Measurements from ENCODE around the gene JCAD. TPM values are rescaled to one million over a fixed set of nuclear protein-coding genes. Genes with fewer than 3 reads are reported as not detected.

Gene JCAD
- total RNA-seq, 2 experiments from 2014 or later = 0.16 to 0.58 TPM

GRCh38 chr10:30047924-30048531, 11.4 kb downstream of the JCAD start:
- Mint-ChIP-seq H3K9me3 (ENCODE audit: low read depth) (no peaks in the 10 kb centered on the region), H3K4me3 (peak overlapping the region; percentile 40), H3K27ac (peak overlapping the region; percentile 26), H3K27me3 (peaks cover 71% of the 10 kb centered on the region), H3K36me3 (peaks cover 3% of the 10 kb centered on the region), H3K4me1 (peaks cover 29% of the 10 kb centered on the region)
- peak; percentile 66 for ATAC-seq
- CTCF ChIA-PET = interaction anchor here (1.4 kb wide), 1 partner anchor 10 kb away, joined by 3 read pairs; no protein-coding TSS in a partner anchor
- no peak for DNase-seq

GRCh38 chr10:30047430-30047829, 12.0 kb downstream of the JCAD start:
- H3K27me3 Mint-ChIP-seq = peaks cover 67% of the 10 kb centered on the region

GRCh38 chr10:30046476-30046875, 12.9 kb downstream of the JCAD start:
- Mint-ChIP-seq H3K9me3 (ENCODE audit: low read depth) (no peaks in the 10 kb centered on the region), H3K4me1 (peaks cover 30% of the 10 kb centered on the region), H3K4me3 (no peak overlapping the region), H3K27me3 (peaks cover 60% of the 10 kb centered on the region), H3K36me3 (peaks cover 3% of the 10 kb centered on the region), H3K27ac (no peak overlapping the region)
- ATAC-seq = no peak
- no peak for DNase-seq
- CTCF ChIA-PET = no interaction called here

More at GRCh38 chr10:30047430-30047829, 12.0 kb downstream of the JCAD start:
- Mint-ChIP-seq H3K9me3 (ENCODE audit: low read depth) (no peaks in the 10 kb centered on the region), H3K27ac (no peak overlapping the region), H3K4me3 (no peak overlapping the region), H3K4me1 (peaks cover 29% of the 10 kb centered on the region), H3K36me3 (peaks cover 3% of the 10 kb centered on the region)
- DNase-seq = no peak
- no peak for ATAC-seq
- CTCF ChIA-PET = interaction anchor here (1.4 kb wide), 1 partner anchor 11 kb away, joined by 3 read pairs; no protein-coding TSS in a partner anchor

DNA sequence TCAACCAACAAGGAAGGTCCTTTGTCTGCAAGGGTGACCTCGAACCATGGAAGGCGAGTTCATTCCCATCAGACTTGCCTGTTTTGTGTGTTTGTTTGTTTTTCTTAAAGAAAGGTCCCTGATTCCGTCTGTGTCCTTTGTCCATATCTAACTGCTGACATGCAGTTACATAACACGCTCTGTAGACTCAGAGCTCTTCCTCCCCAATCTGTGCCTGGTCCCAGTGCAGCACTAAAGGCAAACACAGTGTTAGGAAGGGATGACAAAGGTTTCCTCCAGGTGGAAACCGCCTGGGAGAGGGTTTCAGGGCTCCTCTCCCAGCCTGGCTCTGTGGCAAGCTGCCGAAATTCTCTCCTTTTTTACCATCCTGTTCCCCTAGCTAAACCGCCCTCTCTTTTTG, 13.4 kb downstream of the JCAD start:
- H3K27me3 Mint-ChIP-seq = peaks cover 55% of the 10 kb centered on the region

GRCh38 chr10:30043476-30044270, 15.7 kb downstream of the JCAD start:
- ATAC-seq = no peak
- CTCF ChIA-PET = interaction anchor here (1.0 to 2.9 kb wide), 4 partner anchors 9 to 198 kb away, joined by 3 to 11 read pairs (median 3); no protein-coding TSS in a partner anchor
- H3K4me3 Mint-ChIP-seq = no peak overlapping the region
- peaks cover 47% of the 10 kb centered on the region for H3K27me3 Mint-ChIP-seq
- no peak overlapping the region for H3K27ac Mint-ChIP-seq
- no peak for DNase-seq
- no peaks in the 10 kb centered on the region for H3K9me3 Mint-ChIP-seq (ENCODE audit: low read depth)
- peaks cover 25% of the 10 kb centered on the region for H3K4me1 Mint-ChIP-seq
- peaks cover 2% of the 10 kb centered on the region for H3K36me3 Mint-ChIP-seq

More for the DNA sequence above, 13.4 kb downstream of the JCAD start:
- no peak for DNase-seq
- no peak overlapping the region for H3K27ac Mint-ChIP-seq
- H3K4me1 Mint-ChIP-seq = peaks cover 30% of the 10 kb centered on the region
- ATAC-seq = no peak
- CTCF ChIA-PET = no interaction called here
- H3K4me3 Mint-ChIP-seq = no peak overlapping the region
- H3K9me3 Mint-ChIP-seq (ENCODE audit: low read depth) = no peaks in the 10 kb centered on the region
- H3K36me3 Mint-ChIP-seq = peaks cover 3% of the 10 kb centered on the region

- Mint-ChIP-seq H3K9me3 (ENCODE audit: low read depth) (no peaks in the 10 kb centered on the region), H3K27me3 (peaks cover 47% of the 10 kb centered on the region), H3K4me1 (peaks cover 23% of the 10 kb centered on the region), H3K4me3 (no peak overlapping the region), H3K36me3 (no peaks in the 10 kb centered on the region), H3K27ac (no peak overlapping the region)
- no peak for ATAC-seq
- CTCF ChIA-PET = interaction anchor here (1.0 to 2.9 kb wide), 4 partner anchors 8 to 198 kb away, joined by 3 to 11 read pairs (median 3); no protein-coding TSS in a partner anchor
- DNase-seq = no peak
These were observed 16.6 kb downstream of the JCAD start for GRCh38 chr10:30042820-30043219.

GRCh38 chr10:30041196-30042105, 17.9 kb downstream of the JCAD start:
- CTCF ChIA-PET = interaction anchor here (1.0 to 2.9 kb wide), 4 partner anchors 14 to 43 kb away, joined by 3 to 11 read pairs (median 5); no protein-coding TSS in a partner anchor
- DNase-seq = no peak
- H3K36me3 Mint-ChIP-seq = no peaks in the 10 kb centered on the region
- H3K9me3 Mint-ChIP-seq (ENCODE audit: low read depth) = no peaks in the 10 kb centered on the region
- peaks cover 46% of the 10 kb centered on the region for H3K27me3 Mint-ChIP-seq
- H3K4me3 Mint-ChIP-seq = no peak overlapping the region
- ATAC-seq = no peak
- H3K4me1 Mint-ChIP-seq = peaks cover 25% of the 10 kb centered on the region
- H3K27ac Mint-ChIP-seq = no peak overlapping the region

DNA sequence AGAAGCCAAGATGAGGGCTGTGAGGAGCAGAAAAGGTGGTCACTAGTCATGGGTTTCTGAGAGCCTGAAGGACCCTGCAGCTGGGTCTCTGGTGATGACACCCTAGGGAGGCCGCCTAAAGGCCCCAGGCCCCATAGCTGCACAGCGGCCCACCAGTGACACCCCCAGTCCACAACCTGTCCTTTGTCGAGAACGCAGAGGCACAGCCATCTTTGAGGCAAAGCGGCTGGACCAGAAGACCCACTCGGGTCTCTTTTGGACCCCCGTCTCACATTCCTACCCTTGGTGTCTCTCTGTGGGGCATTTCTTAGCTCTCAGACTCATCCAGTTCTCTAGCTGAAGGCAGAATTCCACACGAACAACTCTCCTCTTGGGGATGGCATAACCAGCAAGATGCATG, 18.8 kb downstream of the JCAD start:
- ATAC-seq (no peak), DNase-seq (no peak)
- no peaks in the 10 kb centered on the region for H3K36me3 Mint-ChIP-seq
- CTCF ChIA-PET = interaction anchor here (1.0 to 2.9 kb wide), 4 partner anchors 13 to 42 kb away, joined by 3 to 11 read pairs (median 5); no protein-coding TSS in a partner anchor
- H3K4me1 Mint-ChIP-seq = peaks cover 25% of the 10 kb centered on the region
- H3K9me3 Mint-ChIP-seq (ENCODE audit: low read depth) = no peaks in the 10 kb centered on the region
- H3K27ac Mint-ChIP-seq = no peak overlapping the region
- peaks cover 42% of the 10 kb centered on the region for H3K27me3 Mint-ChIP-seq
- no peak overlapping the region for H3K4me3 Mint-ChIP-seq

GRCh38 chr10:30039988-30040387, 19.4 kb downstream of the JCAD start:
- Mint-ChIP-seq H3K9me3 (ENCODE audit: low read depth) (no peaks in the 10 kb centered on the region), H3K4me3 (no peak overlapping the region), H3K27ac (no peak overlapping the region), H3K36me3 (no peaks in the 10 kb centered on the region), H3K27me3 (peaks cover 36% of the 10 kb centered on the region), H3K4me1 (peaks cover 28% of the 10 kb centered on the region)
- ATAC-seq (no peak), DNase-seq (no peak)
- CTCF ChIA-PET = no interaction called here

DNA sequence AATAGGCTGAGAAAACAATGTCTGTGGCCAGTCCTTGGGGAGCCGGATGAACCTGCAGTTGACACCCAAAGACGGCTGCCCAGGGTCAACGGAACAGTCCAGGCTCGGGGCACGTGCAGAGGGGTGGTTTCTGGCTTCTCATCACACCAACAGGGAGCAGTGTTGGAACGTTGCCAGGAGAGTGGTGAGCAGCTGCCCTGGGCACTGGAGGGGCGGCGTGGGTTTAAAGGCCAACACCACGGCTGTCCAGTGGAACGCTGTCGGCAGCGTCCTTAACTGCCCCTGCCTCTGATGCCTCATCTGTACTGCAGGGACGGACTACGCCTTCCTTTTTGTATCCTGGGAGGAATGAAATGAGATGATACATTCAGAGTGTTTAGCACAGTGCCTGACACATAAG, 19.8 kb downstream of the JCAD start:
- H3K27ac Mint-ChIP-seq = no peak overlapping the region
- no peaks in the 10 kb centered on the region for H3K9me3 Mint-ChIP-seq (ENCODE audit: low read depth)
- peaks cover 32% of the 10 kb centered on the region for H3K27me3 Mint-ChIP-seq
- no peak overlapping the region for H3K4me3 Mint-ChIP-seq
- DNase-seq (peak; percentile 33), ATAC-seq (no peak)
- CTCF ChIA-PET = no interaction called here
- H3K4me1 Mint-ChIP-seq = peaks cover 32% of the 10 kb centered on the region
- H3K36me3 Mint-ChIP-seq = no peaks in the 10 kb centered on the region

DNA sequence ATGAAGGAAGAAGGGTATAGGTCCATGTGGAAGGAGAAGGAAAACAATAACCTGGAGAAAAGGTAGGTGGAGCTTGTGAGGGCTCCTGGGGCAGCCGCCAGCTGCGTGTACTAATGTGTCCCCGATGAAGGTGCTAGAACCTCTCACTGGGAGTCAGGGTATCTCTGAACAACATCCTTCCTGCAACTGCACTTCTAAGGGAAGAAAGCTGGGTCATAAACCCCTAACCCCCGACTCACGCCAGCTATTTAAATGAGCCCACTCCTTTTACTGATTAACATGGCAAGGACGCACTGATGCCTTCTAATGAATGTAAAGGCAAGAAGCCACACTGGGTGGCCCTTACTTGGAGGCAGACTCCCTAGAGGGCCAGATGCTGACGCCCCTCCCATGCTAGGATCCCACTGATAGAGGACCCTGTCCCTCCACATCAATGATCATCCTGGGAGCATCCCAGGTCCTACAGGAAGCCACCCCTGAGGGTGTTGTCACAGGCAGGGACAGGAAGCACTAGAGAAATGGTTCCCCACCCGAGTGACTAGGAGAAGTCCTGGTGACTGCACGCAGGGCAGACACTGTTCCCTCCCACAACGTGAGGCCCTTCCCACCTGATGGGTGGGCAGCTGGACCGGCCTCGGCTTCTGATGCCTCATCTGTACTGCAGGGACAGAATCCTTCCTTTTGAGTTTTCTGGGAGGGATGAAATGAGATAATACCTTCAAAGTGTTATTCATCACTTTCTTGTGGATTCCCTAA, 20.4 kb downstream of the JCAD start:
- Mint-ChIP-seq H3K9me3 (ENCODE audit: low read depth) (no peaks in the 10 kb centered on the region), H3K36me3 (no peaks in the 10 kb centered on the region), H3K4me1 (peaks cover 37% of the 10 kb centered on the region), H3K27ac (no peak overlapping the region), H3K27me3 (peaks cover 34% of the 10 kb centered on the region), H3K4me3 (no peak overlapping the region)
- no peak for ATAC-seq
- no peak for DNase-seq
- CTCF ChIA-PET = interaction anchor here (0.6 to 1.7 kb wide), 3 partner anchors 12 to 40 kb away, joined by 3 to 7 read pairs (median 4); no protein-coding TSS in a partner anchor

DNA sequence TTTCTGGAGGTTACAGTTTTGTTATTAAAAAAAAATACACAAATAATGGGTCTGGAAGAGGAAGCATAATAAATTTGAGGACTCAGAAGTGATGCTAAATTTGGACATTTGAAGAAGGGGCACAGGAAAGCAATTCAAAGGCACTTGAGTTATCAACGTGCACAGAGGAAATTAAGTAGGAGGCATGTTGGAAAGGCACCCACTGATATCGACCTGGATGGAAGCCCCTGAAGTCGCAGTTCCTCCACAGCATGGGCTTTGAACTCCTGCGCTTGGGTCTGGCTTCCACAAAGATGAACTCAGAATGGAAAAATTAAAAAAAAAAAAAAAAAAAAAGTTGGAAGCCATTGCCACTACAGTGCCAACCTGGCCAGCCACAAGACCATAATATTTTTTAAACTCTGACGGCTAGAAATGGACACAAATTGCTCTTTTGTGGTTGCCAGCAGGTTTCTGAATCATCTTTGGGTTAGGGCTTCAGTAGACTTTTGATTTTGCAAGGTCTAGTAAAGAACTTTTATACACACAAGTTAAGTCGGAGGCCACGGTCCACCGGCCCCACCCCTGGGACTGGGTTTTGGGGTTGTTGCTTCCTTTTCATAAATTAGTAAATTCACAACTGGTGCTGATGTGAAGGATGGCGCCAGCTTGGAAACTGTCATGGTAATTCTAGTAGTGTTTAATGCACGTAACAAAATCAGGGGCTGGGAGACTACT, 21.6 kb downstream of the JCAD start:
- H3K27me3 Mint-ChIP-seq = peaks cover 39% of the 10 kb centered on the region
- ATAC-seq (peak; percentile 21), DNase-seq (peak; percentile 74)
- H3K36me3 Mint-ChIP-seq = no peaks in the 10 kb centered on the region
- CTCF ChIA-PET = interaction anchor here (0.8 to 1.7 kb wide), 2 partner anchors 11 to 14 kb away, joined by 4 to 7 read pairs; no protein-coding TSS in a partner anchor
- no peak overlapping the region for H3K27ac Mint-ChIP-seq
- H3K9me3 Mint-ChIP-seq (ENCODE audit: low read depth) = no peaks in the 10 kb centered on the region
- H3K4me1 Mint-ChIP-seq = peaks cover 49% of the 10 kb centered on the region
- H3K4me3 Mint-ChIP-seq = no peak overlapping the region
